Measurements from ENCODE around the gene DHRS7. TPM values are rescaled to one million over a fixed set of nuclear protein-coding genes. Genes with fewer than 3 reads are reported as not detected.
A peak's percentile ranks its signal among the peaks of the same experiment; 100 is the strongest.

The DHRS7 gene
- polyA plus RNA-seq, 1 of the 3 experiments (the other 2 are of a cell fraction): 88.7 TPM

- TF ChIP-seq EP300 (IDR thresholded peaks at IDR 0.05; ENCODE audit: borderline replicate concordance in 1 of 2, low read depth in 1 of 2, low read length in 1 of 2) (no peak), TEAD4 (IDR thresholded peaks at IDR 0.05; ENCODE audit: borderline replicate concordance, insufficient read depth) (no peak), FOXM1 (IDR thresholded peaks at IDR 0.05; ENCODE audit: low read depth) (no peak), GATA2 (CRISPR knock-in tag; IDR thresholded peaks at IDR 0.05) (no peak), SMC3 (IDR thresholded peaks at IDR 0.05; ENCODE audit: low read depth, low read length) (no peak), MXI1 (IDR thresholded peaks at IDR 0.05; ENCODE audit: low read depth, low read length) (no peak)
- TF ChIP-seq, protein P1, sequence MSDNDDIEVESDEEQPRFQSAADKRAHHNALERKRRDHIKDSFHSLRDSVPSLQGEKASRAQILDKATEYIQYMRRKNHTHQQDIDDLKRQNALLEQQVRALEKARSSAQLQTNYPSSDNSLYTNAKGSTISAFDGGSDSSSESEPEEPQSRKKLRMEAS (IDR thresholded peaks at IDR 0.05; ENCODE audit: low read depth): no peak
- TF ChIP-seq, protein P2, sequence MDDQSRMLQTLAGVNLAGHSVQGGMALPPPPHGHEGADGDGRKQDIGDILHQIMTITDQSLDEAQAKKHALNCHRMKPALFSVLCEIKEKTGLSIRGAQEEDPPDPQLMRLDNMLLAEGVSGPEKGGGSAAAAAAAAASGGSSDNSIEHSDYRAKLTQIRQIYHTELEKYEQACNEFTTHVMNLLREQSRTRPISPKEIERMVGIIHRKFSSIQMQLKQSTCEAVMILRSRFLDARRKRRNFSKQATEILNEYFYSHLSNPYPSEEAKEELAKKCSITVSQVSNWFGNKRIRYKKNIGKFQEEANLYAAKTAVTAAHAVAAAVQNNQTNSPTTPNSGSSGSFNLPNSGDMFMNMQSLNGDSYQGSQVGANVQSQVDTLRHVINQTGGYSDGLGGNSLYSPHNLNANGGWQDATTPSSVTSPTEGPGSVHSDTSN (IDR thresholded peaks at IDR 0.05): no peak
- TF ChIP-seq, protein P3, sequence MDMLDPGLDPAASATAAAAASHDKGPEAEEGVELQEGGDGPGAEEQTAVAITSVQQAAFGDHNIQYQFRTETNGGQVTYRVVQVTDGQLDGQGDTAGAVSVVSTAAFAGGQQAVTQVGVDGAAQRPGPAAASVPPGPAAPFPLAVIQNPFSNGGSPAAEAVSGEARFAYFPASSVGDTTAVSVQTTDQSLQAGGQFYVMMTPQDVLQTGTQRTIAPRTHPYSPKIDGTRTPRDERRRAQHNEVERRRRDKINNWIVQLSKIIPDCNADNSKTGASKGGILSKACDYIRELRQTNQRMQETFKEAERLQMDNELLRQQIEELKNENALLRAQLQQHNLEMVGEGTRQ (IDR thresholded peaks at IDR 0.05; ENCODE audit: borderline replicate concordance, low read depth, low read length): no peak
Observed at GRCh38 chr14:60165547-60165876, 314 bp upstream of the DHRS7 start (continued).

- peaks cover 12 to 13% of the 10 kb centered on the region in 2 experiments; a peak in 3 of 4 replicates for H3K4me1 ChIP-seq (ENCODE audit: control insufficient read depth in 1 of 2, insufficient read depth in 2 of 2, low read depth in 1 of 2, low read length in 1 of 2)
- peak overlapping the region; percentile 87 for H3K4me2 ChIP-seq
- H3K27me3 ChIP-seq (ENCODE audit: insufficient read depth): no peaks in the 10 kb centered on the region
- H3K9me3 ChIP-seq: no peaks in the 10 kb centered on the region
- POLR2A ChIA-PET: interaction anchor here (1.2 to 1.5 kb wide), 4 partner anchors 13 to 84 kb away, joined by 3 to 16 read pairs (median 8); partner anchors contain the start of genes PCNX4 and PPM1A
- H3K4me3 ChIP-seq (ENCODE audit: low read depth in 2 of 2, low read length in 1 of 2): peak overlapping the region; percentile 79 to 94
- no peaks in the 10 kb centered on the region for H4K20me1 ChIP-seq (ENCODE audit: insufficient read depth)
- peak overlapping the region; percentile 78 to 96 for H3K27ac ChIP-seq (ENCODE audit: low read depth in 2 of 2, low read length in 1 of 2)
- H3K79me2 ChIP-seq (ENCODE audit: insufficient read depth): peaks cover 47% of the 10 kb centered on the region
- CTCF ChIA-PET: interaction anchor here (0.7 to 3.5 kb wide), 5 partner anchors 9 to 200 kb away, joined by 3 to 14 read pairs (median 3); no protein-coding TSS in a partner anchor
- no peaks in the 10 kb centered on the region for H3K9me2 ChIP-seq
- peak overlapping the region; percentile 80; the same call in 1 of the 2 replicates for H2AFZ ChIP-seq (ENCODE audit: low read depth)
- peaks cover 4 to 7% of the 10 kb centered on the region in 2 experiments for H3K36me3 ChIP-seq (replicated peaks in 1 of 2; ENCODE audit: control insufficient read depth in 1 of 2, insufficient read depth in 2 of 2, low read length in 1 of 2)
- H3K9ac ChIP-seq: peak overlapping the region; percentile 82
- TF ChIP-seq GATA2 (CRISPR knock-in tag; IDR thresholded peaks at IDR 0.05): peak; percentile 56
- TF ChIP-seq NRF1 (IDR thresholded peaks at IDR 0.05; ENCODE audit: low read depth, low read length): no peak
- TF ChIP-seq JUND (IDR thresholded peaks at IDR 0.05): no peak
- TF ChIP-seq CHD2 (IDR thresholded peaks at IDR 0.05; ENCODE audit: low read length, partially characterized antibody): peak; percentile 17
- TF ChIP-seq EZH2phosphoT487 (IDR thresholded peaks at IDR 0.05; ENCODE audit: borderline replicate concordance, low read depth): no peak
- TF ChIP-seq, protein P4, sequence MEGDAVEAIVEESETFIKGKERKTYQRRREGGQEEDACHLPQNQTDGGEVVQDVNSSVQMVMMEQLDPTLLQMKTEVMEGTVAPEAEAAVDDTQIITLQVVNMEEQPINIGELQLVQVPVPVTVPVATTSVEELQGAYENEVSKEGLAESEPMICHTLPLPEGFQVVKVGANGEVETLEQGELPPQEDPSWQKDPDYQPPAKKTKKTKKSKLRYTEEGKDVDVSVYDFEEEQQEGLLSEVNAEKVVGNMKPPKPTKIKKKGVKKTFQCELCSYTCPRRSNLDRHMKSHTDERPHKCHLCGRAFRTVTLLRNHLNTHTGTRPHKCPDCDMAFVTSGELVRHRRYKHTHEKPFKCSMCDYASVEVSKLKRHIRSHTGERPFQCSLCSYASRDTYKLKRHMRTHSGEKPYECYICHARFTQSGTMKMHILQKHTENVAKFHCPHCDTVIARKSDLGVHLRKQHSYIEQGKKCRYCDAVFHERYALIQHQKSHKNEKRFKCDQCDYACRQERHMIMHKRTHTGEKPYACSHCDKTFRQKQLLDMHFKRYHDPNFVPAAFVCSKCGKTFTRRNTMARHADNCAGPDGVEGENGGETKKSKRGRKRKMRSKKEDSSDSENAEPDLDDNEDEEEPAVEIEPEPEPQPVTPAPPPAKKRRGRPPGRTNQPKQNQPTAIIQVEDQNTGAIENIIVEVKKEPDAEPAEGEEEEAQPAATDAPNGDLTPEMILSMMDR (IDR thresholded peaks at IDR 0.05): no peak
- peak; percentile 22; the same call in 1 of the 2 replicates for TF ChIP-seq NFIC (IDR thresholded peaks at IDR 0.05; ENCODE audit: borderline replicate concordance)
- no peak for TF ChIP-seq GABPA (IDR thresholded peaks at IDR 0.05; ENCODE audit: low read depth)
- no peak for TF ChIP-seq YY1 (IDR thresholded peaks at IDR 0.05; ENCODE audit: low read depth)
- no peak for TF ChIP-seq FOXJ3 (CRISPR knock-in tag; IDR thresholded peaks at IDR 0.05)
- no peak for TF ChIP-seq RAD21 (IDR thresholded peaks at IDR 0.05; ENCODE audit: low read length)
- TF ChIP-seq TCF12 (IDR thresholded peaks at IDR 0.05): no peak
- no peak for DNase-seq
- WGBS (ENCODE audit: low lambda C conversion rate): 8% methylated on average over 5 of the region's 5 CpGs
- peaks cover 7% of the 10 kb centered on the region for H3F3A ChIP-seq (replicated peaks; ENCODE audit: insufficient read depth)
Observed at GRCh38 chr14:60164404-60164711, 840 bp downstream of the DHRS7 start.

All from SK-N-SH (cell line).